HG02973 (cell line): ENCODE results near the gene TPPP.
A peak's percentile ranks its signal among the peaks of the same experiment; 100 is the strongest.
"Not testable (repeated sequence)": the region's sequence is repeated elsewhere in the genome, so short reads cannot be mapped to it uniquely, and the experiment has no call there.

ENCODE experiments used
- ATAC-seq: cut with Tn5 transposase; IDR thresholded peaks from one replicate; pipeline ENCODE4 v1.9.1; 2021; ENCODE audit warnings: moderate library complexity; ENCODE audit not compliant: unreplicated experiment

Gene TPPP

GRCh38 chr5:693271-694041 is at the start of gene TPPP:
TSS of gene TPPP (minus strand) at chr5:693352. CDS start at chr5:678060, 15,292 bp downstream.
- ATAC-seq, result peak; percentile 48

- not testable (repeated sequence) for ATAC-seq
Observed at GRCh38 chr5:742276-742675, 49.1 kb upstream of the TPPP start.

DNA sequence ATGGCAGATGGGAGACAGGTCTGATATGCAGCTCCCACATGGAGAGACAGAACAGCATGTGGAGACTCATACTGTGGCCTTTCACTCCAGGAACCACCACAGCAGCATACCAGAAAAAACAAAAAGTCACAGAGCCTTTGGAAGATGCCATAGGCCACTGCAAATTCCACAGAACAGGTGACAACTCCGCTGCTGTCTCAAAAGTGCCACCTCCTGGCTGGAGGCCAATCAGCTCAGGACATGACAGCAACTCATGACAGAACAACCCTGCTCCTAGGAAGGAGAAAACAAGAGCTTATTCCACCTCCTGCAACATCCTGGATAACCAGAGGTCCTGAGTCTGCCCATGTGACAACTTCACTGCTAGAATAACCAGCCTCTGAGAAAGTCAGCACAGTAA is 41.0 kb upstream of the TPPP start:
- not testable (repeated sequence) for ATAC-seq

DNA sequence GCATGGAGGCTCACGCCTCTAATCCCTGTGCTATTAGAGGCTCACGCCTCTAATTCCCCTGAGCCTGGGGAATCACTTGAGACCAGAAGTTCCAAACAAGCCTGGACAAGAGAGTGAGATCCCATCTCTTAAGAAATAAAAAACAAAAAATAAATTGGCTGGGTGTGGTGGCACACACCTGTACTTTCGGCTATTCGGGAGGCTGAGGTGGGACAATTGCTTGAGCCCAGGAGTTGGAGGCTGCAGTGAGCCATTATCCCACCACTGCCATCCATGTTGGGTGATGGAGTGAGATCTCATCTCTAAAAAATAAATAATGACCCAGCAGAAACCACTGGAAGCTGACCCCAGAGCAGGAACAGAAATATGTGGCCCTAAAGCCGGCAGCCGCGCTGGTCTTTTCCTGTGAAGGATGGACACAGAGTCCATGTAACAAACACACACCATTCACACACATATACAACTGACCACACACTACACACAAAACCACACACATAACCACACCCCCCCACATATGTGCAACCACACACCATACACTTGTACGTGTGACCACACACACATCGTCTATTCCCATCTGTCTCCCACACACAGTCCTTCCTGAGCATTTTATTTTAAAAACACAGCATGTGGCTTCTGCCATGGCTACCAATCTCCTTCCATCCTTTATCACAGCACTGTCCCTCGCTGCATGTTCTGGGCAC is 39.8 kb upstream of the TPPP start:
- ATAC-seq, result not testable (repeated sequence)

DNA sequence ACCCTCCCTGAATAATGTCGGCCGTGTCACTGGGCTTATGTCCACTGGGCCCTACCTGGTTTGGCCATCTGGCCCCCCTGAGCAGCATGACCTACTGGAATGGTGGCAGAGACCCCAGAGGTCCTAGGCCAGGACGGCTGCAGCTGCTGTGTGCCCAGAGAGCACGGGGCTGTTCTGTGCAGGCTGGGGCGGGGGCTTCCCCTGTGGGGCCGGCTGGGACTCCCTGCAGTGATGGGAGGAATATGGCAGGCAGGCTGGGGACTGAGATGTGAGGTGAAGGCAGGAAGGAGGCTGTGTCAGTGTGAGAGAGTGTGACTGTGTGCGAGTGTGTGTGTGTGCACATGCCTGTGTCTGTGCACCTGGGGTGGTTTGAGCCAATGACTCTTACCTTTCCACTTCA is 36.1 kb upstream of the TPPP start:
- ATAC-seq, result not testable (repeated sequence)

DNA sequence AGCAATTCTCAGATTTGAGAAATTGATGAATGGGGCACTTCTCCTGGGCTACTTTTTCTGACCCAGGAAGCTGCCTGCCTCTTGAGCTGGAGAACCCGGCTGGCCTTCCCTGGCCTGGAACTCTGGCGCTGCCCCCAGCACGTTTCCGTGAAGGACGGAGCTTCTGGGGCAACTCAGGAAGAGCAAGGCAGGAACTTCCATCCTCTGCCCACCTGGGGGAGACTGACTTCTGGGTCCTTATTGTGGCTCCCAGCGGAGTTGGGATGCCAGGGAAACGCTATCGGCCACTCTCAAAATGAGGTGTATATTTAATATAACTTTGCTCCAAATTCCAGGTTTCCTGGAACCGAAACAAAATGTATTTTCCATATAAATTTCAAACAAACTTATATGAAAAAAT is 33.9 kb upstream of the TPPP start:
- ATAC-seq, result not testable (repeated sequence)

GRCh38 chr5:723865-724264 is 30.7 kb upstream of the TPPP start:
- ATAC-seq, result not testable (repeated sequence)

GRCh38 chr5:723309-723708 is 30.2 kb upstream of the TPPP start:
- ATAC-seq, result not testable (repeated sequence)

- ATAC-seq, result not testable (repeated sequence)
Observed at GRCh38 chr5:719379-719778, 26.2 kb upstream of the TPPP start.

- no peak for ATAC-seq
Observed at GRCh38 chr5:717143-717542, 24.0 kb upstream of the TPPP start.

GRCh38 chr5:716740-717139 is 23.6 kb upstream of the TPPP start:
- ATAC-seq, result not testable (repeated sequence)

- not testable (repeated sequence) for ATAC-seq
Observed at GRCh38 chr5:715636-716035, 22.5 kb upstream of the TPPP start.

GRCh38 chr5:714215-715118 is 21.3 kb upstream of the TPPP start:
- not testable (repeated sequence) for ATAC-seq

DNA sequence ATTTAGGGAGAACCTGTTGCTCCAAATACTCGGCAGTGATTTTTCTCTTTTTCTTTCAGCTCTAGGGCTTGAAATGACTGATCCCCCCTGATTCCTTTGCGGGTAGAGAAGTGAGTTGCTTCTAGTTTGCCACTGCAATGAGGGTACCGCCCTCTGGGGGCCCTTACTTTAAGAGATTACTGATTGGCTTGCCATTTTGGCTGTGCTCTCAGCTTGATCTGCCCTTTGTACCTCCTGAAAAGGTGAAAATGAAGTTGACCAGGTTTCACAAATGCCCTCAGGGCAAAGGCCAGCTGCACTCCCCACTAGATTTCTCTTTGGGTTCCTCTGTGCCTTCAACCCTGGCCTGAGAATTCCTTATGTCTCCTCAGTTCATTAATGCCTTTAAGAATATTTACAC is 20.5 kb upstream of the TPPP start:
- ATAC-seq, result not testable (repeated sequence)

- not testable (repeated sequence) for ATAC-seq
Observed at GRCh38 chr5:708848-709517, 15.8 kb upstream of the TPPP start.

DNA sequence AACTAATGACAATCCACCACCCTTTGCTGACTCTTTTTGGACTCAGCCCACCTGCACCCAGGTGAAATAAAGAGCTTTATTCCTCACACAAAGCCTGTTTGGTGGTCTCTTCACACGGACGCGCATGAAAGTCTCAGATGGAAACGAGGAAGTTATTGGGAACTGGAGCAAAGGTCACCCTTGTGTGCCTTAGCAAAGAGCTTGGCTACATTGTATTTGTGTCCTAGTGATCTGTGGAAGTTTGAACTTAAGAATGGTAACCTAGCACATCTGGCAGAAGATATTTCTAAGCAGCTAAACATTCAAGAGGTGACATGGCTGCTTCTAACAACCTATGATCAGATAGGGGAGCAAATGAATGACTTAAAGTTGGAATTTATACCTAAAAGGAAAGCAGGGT is 15.2 kb upstream of the TPPP start:
- not testable (repeated sequence) for ATAC-seq

DNA sequence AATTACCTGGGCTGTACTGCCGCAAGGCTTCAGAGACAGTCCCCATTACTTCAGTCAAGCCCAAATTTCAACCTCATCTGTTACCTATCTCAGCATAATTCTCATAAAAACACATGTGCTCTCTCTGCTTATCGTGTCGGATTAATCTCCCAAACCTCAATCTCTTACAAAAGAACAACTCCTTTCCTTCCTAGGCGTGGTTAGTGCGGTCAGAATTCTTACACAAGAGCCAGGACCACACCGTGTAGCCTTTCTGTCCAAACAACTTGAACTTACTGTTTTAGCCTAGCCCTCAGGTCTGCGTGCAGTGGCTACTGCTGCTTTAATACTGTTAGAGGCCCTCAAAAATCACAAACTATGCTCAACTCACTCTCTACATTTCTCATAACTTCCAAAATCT is 13.0 kb upstream of the TPPP start:
- not testable (repeated sequence) for ATAC-seq

DNA sequence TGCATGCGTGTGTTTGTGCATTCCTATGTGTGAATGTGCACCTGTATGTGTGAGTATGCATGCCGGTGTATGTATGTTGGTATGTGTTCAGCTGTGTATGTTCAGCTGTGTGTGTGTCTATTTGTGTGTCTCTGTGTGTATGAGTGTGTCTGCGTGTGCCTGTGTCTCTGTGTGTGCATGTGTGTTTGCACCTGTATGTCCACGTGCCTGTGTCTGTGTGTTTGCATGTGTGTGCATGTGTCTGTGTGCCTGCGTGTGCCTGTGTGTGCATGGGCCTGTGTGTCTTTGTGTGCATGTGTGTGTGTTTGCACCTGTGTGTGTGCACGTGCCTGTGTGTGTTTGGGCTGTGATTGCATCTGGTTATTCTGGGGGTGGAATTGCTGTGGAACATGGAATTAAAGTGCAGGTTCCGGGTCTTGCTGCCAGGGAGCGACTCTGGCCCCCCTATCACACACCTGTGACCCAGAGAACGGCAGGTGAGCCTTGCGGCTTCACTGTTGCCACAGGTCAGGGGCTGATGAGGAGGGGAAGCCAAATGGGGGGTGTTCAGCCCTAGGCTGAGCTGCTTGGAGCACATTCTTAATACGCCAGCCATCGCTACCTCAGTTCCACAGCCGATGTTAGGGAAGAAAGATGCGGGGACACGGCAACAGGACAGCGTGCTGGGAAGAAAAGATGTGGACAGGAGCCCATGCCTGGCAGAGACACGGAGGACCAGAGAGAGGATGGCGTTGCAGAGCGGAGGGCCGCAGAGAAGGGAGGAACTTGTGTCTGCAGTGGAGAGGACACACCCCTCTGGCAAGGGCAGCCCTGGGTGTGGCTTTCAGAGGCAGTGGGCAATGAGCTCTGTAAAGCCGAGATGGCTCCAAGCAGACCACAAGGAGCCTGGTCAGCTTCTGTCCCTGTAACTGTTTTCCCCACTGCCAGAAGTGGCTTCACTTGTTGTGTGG is 3.9 kb upstream of the TPPP start:
- not testable (repeated sequence) for ATAC-seq

- ATAC-seq, result not testable (repeated sequence)
Observed at GRCh38 chr5:696191-696590, 3.0 kb upstream of the TPPP start.
